ENCODE measurements around the gene MED13L. TPM values are rescaled to one million over a fixed set of nuclear protein-coding genes. Genes with fewer than 3 reads are reported as not detected.
"Not testable (repeated sequence)": the region's sequence is repeated elsewhere in the genome, so short reads cannot be mapped to it uniquely, and the experiment has no call there.

The MED13L gene
- total RNA-seq, 2 experiments from 2014 or later = 112 to 120 TPM

DNA sequence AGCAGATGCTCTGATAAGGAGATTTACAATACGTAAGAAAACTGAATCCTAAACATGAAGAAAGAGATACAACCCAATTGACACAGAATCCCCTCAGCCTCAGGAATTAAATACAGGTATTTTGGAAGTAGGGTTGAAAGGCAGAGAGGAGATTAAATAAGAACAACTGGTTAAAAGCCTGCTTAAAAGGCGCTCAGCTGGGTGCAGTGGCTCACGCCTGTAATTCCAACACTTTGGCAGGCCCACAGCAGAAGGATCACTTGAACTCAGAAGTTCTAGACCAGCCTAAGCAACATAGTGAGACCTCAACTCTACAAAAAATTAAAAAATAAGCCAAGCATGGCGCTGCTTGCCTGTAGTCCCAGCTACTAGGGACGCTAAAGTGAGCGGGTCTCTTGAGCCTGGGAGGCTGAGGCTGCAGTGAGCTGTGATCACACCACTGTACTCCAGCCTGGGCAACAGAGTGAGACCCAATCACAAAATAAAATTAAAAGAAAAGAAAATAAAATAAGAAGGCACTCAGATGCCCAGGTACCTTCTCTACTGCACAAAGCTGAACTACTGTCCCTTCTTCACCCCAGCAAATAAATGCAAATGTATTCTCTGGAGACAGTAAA is 32.9 kb downstream of the MED13L start:
- Mint-ChIP-seq H3K36me3 (peaks cover 14% of the 10 kb centered on the region), H3K4me3 (no peak overlapping the region), H3K27me3 (no peaks in the 10 kb centered on the region), H3K27ac (no peak overlapping the region), H3K4me1 (peaks cover 30% of the 10 kb centered on the region), H3K9me3 (peaks cover 3% of the 10 kb centered on the region)
- POLR2A ChIA-PET = no interaction called here
- no peak for ATAC-seq (ENCODE audit: low read depth)
- no peak for DNase-seq

- POLR2A ChIA-PET = no interaction called here
- H3K4me3 Mint-ChIP-seq = no peak overlapping the region
- H3K36me3 Mint-ChIP-seq = peaks cover 13% of the 10 kb centered on the region
- no peaks in the 10 kb centered on the region for H3K9me3 Mint-ChIP-seq
- no peaks in the 10 kb centered on the region for H3K27me3 Mint-ChIP-seq
- ATAC-seq (ENCODE audit: low read depth) = peak; percentile 30
- DNase-seq = no peak
- H3K27ac Mint-ChIP-seq = no peak overlapping the region
- peaks cover 30% of the 10 kb centered on the region for H3K4me1 Mint-ChIP-seq
These were observed 33.5 kb downstream of the MED13L start for GRCh38 chr12:116244001-116244400.

- Mint-ChIP-seq H3K4me1 (peaks cover 26% of the 10 kb centered on the region), H3K9me3 (no peaks in the 10 kb centered on the region), H3K27me3 (no peaks in the 10 kb centered on the region), H3K36me3 (peaks cover 13% of the 10 kb centered on the region), H3K4me3 (no peak overlapping the region), H3K27ac (no peak overlapping the region)
- no peak for DNase-seq
- POLR2A ChIA-PET = no interaction called here
- ATAC-seq (ENCODE audit: low read depth) = no peak
These were observed 34.8 kb downstream of the MED13L start for GRCh38 chr12:116242740-116243139.

DNA sequence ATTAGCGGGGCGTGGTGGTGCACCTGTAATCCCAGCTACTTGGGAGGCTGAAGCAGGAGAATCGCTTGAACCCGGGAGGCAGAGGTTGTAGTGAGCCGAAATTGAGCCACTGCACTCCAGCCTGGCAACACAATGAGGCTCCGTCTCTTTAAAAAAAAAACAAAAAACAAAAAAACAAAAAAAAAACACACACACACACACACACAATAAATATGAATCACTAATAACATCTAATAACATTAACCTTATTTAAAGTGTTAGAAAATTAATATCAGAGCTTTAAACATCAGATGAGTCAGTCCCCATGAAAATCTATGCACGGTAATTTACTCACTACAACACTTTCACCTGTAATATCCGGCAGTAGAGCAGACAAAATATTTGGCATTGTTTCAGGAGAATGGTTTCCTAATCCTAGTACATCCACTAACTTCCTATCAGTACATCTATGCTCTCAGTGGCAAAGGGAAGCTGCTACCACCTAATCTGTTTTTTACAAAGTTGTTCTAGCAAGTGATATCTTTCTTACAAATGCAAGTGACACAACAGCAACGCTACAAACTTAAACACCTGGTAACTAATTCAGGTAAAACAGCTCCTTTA is 36.2 kb downstream of the MED13L start:
- H3K27ac Mint-ChIP-seq = no peak overlapping the region
- H3K9me3 Mint-ChIP-seq = no peaks in the 10 kb centered on the region
- H3K4me1 Mint-ChIP-seq = peaks cover 32% of the 10 kb centered on the region
- ATAC-seq (ENCODE audit: low read depth) (no peak), DNase-seq (no peak)
- POLR2A ChIA-PET = interaction anchor here (0.7 kb wide), 1 partner anchor 54 kb away, joined by 3 read pairs; no protein-coding TSS in a partner anchor
- H3K4me3 Mint-ChIP-seq = no peak overlapping the region
- peaks cover 13% of the 10 kb centered on the region for H3K36me3 Mint-ChIP-seq
- H3K27me3 Mint-ChIP-seq = no peaks in the 10 kb centered on the region

DNA sequence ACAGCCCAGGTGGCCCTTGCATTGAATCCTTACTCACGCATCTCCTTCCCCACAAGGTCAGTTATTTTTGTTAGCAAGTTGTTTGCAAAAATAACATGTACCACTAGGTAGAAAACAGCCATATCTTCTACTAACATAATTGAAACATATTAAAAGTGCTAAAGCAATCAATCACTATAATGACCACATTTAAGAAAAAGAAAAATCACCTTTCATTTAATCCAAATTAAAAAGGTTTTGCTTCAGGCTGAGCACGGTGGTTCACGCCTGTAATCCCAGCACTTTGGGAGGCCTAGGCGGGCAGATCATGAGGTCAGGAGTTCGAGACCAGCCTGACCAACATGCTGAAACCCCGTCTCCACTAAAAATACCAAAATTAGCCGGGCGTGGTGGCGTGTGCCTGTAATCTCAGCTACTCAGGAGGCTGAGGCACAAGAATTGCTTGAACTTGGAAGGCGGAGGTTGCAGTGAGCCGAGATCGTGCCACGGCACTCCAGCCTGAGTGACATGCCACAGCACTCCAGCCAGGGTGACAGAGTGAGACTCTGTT is 38.8 kb downstream of the MED13L start:
- H3K27me3 Mint-ChIP-seq; POLR2A ChIA-PET; H3K27ac Mint-ChIP-seq; H3K4me3 Mint-ChIP-seq; DNase-seq; ATAC-seq (ENCODE audit: low read depth); H3K9me3 Mint-ChIP-seq: not testable (repeated sequence)
- Mint-ChIP-seq H3K36me3 (peaks cover 13% of the 10 kb centered on the region), H3K4me1 (peaks cover 22% of the 10 kb centered on the region)

DNA sequence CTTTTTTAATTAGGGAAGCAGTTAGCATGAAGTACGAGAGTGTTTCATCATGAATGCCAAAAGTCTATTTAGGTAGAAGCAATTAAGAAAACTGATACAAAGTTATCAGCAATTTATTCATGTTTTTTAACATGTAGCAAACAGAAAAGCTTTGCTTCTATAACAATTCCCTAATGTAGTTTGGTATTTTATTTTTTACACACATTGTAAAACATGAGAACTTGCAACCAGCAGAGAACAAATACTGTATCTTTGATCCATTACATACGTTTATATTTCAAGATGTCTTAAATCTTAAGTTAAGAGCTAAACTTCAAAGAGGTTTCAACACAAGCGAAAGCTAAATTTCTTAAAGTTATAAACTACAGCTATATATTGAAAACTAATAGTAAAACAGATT is 39.3 kb downstream of the MED13L start:
- no peak for DNase-seq
- ATAC-seq (ENCODE audit: low read depth) = no peak
- H3K9me3 Mint-ChIP-seq = no peaks in the 10 kb centered on the region
- POLR2A ChIA-PET = no interaction called here
- no peak overlapping the region for H3K27ac Mint-ChIP-seq
- H3K27me3 Mint-ChIP-seq = no peaks in the 10 kb centered on the region
- no peak overlapping the region for H3K4me3 Mint-ChIP-seq
- H3K4me1 Mint-ChIP-seq = peaks cover 22% of the 10 kb centered on the region
- H3K36me3 Mint-ChIP-seq = peaks cover 11% of the 10 kb centered on the region

GRCh38 chr12:116236976-116237375 is 40.5 kb downstream of the MED13L start:
- no peak for DNase-seq
- Mint-ChIP-seq H3K27ac (peak overlapping the region; percentile 17), H3K36me3 (peaks cover 11% of the 10 kb centered on the region), H3K9me3 (no peaks in the 10 kb centered on the region), H3K4me1 (peaks cover 18% of the 10 kb centered on the region), H3K4me3 (no peak overlapping the region), H3K27me3 (no peaks in the 10 kb centered on the region)
- POLR2A ChIA-PET = no interaction called here
- no peak for ATAC-seq (ENCODE audit: low read depth)

- DNase-seq (no peak), ATAC-seq (ENCODE audit: low read depth) (peak; percentile 63)
- no peaks in the 10 kb centered on the region for H3K27me3 Mint-ChIP-seq
- H3K9me3 Mint-ChIP-seq = no peaks in the 10 kb centered on the region
- H3K27ac Mint-ChIP-seq = peak overlapping the region; percentile 69
- H3K36me3 Mint-ChIP-seq = peaks cover 8% of the 10 kb centered on the region
- peak overlapping the region; percentile 60 for H3K4me3 Mint-ChIP-seq
- peaks cover 18% of the 10 kb centered on the region for H3K4me1 Mint-ChIP-seq
- POLR2A ChIA-PET = interaction anchor here (0.6 to 0.8 kb wide), 2 partner anchors 9 to 40 kb away, joined by 4 read pairs; no protein-coding TSS in a partner anchor
These were observed 41.3 kb downstream of the MED13L start for GRCh38 chr12:116236148-116236731.

- POLR2A ChIA-PET; H3K4me3 Mint-ChIP-seq; H3K27ac Mint-ChIP-seq; H3K27me3 Mint-ChIP-seq; ATAC-seq (ENCODE audit: low read depth); H3K36me3 Mint-ChIP-seq; DNase-seq; H3K9me3 Mint-ChIP-seq: not testable (repeated sequence)
- H3K4me1 Mint-ChIP-seq = peaks cover 17% of the 10 kb centered on the region
These were observed 43.3 kb downstream of the MED13L start for GRCh38 chr12:116234148-116234547.

GRCh38 chr12:116233669-116234068 is 43.8 kb downstream of the MED13L start:
- DNase-seq (no peak), ATAC-seq (ENCODE audit: low read depth) (no peak)
- POLR2A ChIA-PET = no interaction called here
- peaks cover 17% of the 10 kb centered on the region for H3K4me1 Mint-ChIP-seq
- no peak overlapping the region for H3K4me3 Mint-ChIP-seq
- H3K36me3 Mint-ChIP-seq = peaks cover 10% of the 10 kb centered on the region
- no peaks in the 10 kb centered on the region for H3K9me3 Mint-ChIP-seq
- H3K27me3 Mint-ChIP-seq = no peaks in the 10 kb centered on the region
- H3K27ac Mint-ChIP-seq = no peak overlapping the region

- DNase-seq (no peak), ATAC-seq (ENCODE audit: low read depth) (no peak)
- POLR2A ChIA-PET = interaction anchor here (1.1 kb wide), 1 partner anchor 9 kb away, joined by 4 read pairs; no protein-coding TSS in a partner anchor
- Mint-ChIP-seq H3K4me1 (peaks cover 2% of the 10 kb centered on the region), H3K9me3 (no peaks in the 10 kb centered on the region), H3K4me3 (no peak overlapping the region), H3K36me3 (peaks cover 24% of the 10 kb centered on the region), H3K27ac (no peak overlapping the region), H3K27me3 (no peaks in the 10 kb centered on the region)
These were observed 49.7 kb downstream of the MED13L start for GRCh38 chr12:116227811-116228210.

DNA sequence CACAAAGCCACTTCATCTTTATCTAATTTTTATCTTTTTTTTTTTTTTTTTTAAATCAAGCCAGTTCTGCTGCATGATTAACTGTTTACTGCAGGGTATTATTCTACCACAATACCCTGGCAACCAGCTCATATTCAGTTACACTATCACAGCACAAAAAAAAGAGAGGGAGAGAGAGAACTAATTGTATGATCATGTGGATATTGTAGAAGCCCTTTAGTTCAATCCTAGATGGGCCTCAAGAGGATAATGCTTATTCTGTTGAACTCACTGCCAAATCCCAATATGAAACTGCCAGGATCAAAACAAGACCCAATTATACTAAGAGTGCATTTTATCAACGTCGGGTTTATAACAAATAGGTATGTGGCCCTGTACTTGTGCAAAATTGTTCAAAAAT is 51.5 kb downstream of the MED13L start:
- ATAC-seq (ENCODE audit: low read depth) = no peak
- DNase-seq = no peak
- POLR2A ChIA-PET = no interaction called here
- no peaks in the 10 kb centered on the region for H3K27me3 Mint-ChIP-seq
- H3K4me3 Mint-ChIP-seq = no peak overlapping the region
- no peak overlapping the region for H3K27ac Mint-ChIP-seq
- peaks cover 2% of the 10 kb centered on the region for H3K4me1 Mint-ChIP-seq
- no peaks in the 10 kb centered on the region for H3K9me3 Mint-ChIP-seq
- H3K36me3 Mint-ChIP-seq = peaks cover 30% of the 10 kb centered on the region

- POLR2A ChIA-PET = no interaction called here
- Mint-ChIP-seq H3K4me3 (no peak overlapping the region), H3K27me3 (no peaks in the 10 kb centered on the region), H3K27ac (no peak overlapping the region), H3K4me1 (peaks cover 5% of the 10 kb centered on the region), H3K36me3 (peaks cover 16% of the 10 kb centered on the region), H3K9me3 (no peaks in the 10 kb centered on the region)
- DNase-seq (no peak), ATAC-seq (ENCODE audit: low read depth) (no peak)
These were observed 55.1 kb downstream of the MED13L start for GRCh38 chr12:116222358-116222757.

DNA sequence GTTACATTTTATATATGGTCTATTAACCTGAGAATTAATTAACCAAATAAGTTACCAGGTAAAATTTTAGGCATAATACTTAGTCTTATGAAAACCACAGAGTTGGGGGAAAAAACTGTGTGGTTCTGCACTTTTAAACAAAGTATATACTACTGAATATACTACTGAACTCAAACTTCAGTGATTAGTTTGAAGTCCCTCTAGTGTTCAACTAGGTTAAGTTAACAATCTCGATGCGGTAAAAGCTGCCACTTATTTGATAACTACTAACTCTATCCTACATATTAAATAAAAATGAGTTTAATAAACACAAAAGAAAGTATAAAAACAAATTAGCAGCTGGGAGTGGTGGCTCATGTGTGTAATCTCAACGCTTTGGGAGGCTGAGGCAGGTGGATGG is 56.7 kb downstream of the MED13L start:
- ATAC-seq (ENCODE audit: low read depth) (no peak), DNase-seq (no peak)
- H3K36me3 Mint-ChIP-seq = peaks cover 11% of the 10 kb centered on the region
- H3K27me3 Mint-ChIP-seq = no peaks in the 10 kb centered on the region
- POLR2A ChIA-PET = no interaction called here
- H3K9me3 Mint-ChIP-seq = no peaks in the 10 kb centered on the region
- H3K4me3 Mint-ChIP-seq = no peak overlapping the region
- peaks cover 11% of the 10 kb centered on the region for H3K4me1 Mint-ChIP-seq
- H3K27ac Mint-ChIP-seq = no peak overlapping the region
